ENCODE results near the gene CACNA1D.

DNA sequence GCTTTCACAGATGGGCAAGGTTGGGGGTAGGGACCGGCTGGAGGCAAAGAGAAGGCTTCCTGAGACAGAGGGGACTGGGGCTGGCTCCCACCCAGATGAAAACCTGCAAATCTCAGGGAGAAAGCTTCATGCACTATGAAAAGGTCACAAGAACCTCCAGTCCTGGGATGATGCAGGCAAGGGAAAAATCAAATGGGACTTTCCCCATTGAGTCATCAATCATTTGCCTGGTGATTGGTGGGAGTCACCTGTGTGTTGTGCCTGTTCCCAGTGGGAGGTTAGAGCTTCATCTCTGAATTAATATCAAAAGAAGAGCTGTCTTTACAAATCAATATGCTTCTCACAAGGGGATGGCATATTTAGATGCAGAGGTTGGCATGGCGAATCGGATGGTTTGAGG, 49.9 kb downstream of the CACNA1D start:
- TF ChIP-seq POLR2A (IDR thresholded peaks at IDR 0.05; ENCODE audit: low read depth, low read length) (no peak), TAF1 (IDR thresholded peaks at IDR 0.05; ENCODE audit: borderline replicate concordance, low read depth, low read length) (no peak)

Measured in GM12892 (cell line).